Breast epithelium (tissue), 3 donors: ENCODE measurements around the gene TRPM5.

ENCODE experiments used
- CTCF ChIP-seq, 3 donors: fragments of 450-650 bp; IDR thresholded peaks; one replicate each; pipeline ENCODE4 v1.5.1; 2016 to 2017; ENCODE audit warnings: antibody characterized with exemption in 3 of 3, mild to moderate bottlenecking in 3 of 3, moderate library complexity in 3 of 3
- POLR2AphosphoS5 ChIP-seq, 3 donors: sonication (generic); formaldehyde crosslinking; IDR thresholded peaks; one replicate each; pipeline ENCODE4 v1.6.1; 2017; ENCODE audit warnings: antibody characterized with exemption in 3 of 3

- no peak for TF ChIP-seq CTCF (IDR thresholded peaks at IDR 0.05)
- no peak for TF ChIP-seq POLR2AphosphoS5 (IDR thresholded peaks at IDR 0.05)
These were observed 908 bp downstream of the TRPM5 start for GRCh38 chr11:2443406-2443805.
